Right renal cortex interstitium (tissue), 3 donors: Measurements from ENCODE around the gene STK24. TPM values are rescaled to one million over a fixed set of nuclear protein-coding genes. Genes with fewer than 3 reads are reported as not detected.
"Not testable (repeated sequence)": the region's sequence is repeated elsewhere in the genome, so short reads cannot be mapped to it uniquely, and the experiment has no call there.

ENCODE experiments used
- DNase-seq, 3 donors: peaks; one replicate each; pipeline ENCODE4 v3.0.0-alpha.2; 2013; ENCODE audit warnings: low read depth in 3 of 3, low spot score in 2 of 3
- polyA plus RNA-seq, 3 donors: library from polyadenylated mRNA; unstranded; fragments of 120-200 nt; gene quantifications; one replicate each; pipeline ENCODE4 v1.2.1, GENCODE V29; 2013; ENCODE audit not compliant: insufficient read length in 3 of 3

Gene STK24
- polyA plus RNA-seq, 3 donors: 114 to 117 (median 116) TPM

DNA sequence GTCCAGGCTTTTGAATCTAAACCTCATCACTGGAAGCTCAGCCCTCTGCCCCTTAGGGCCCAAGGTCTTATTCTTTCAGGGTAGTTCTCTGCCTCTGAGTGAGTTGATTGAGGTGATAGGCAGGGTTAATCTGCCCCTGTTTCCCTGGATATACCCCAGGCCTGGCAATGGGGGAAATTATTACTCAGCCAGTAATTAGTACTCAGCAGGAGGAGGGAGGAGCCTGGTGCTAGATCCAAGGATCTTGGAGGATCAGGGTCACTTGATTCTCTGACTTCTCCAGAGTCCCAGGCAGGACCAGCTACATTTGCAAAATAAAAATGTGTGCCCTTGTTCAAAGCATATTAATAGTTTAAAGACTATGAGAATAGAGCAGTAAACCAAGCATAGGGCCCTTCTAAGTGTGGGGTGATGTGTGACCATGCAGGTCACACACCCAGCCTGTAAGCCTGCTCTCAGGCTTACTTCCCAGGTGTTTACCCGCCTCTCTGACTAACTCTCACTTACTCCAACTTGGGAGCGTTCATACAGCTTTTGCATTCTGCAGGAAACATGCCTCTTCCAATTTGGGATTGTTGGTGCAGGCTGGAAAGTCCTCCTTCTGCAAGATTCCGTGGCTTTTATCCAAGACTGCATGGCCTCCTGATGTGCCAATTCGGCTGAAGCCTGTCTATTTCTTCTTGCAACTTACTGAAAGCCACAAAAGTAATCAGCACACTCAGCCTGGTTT is 7.9 kb upstream of the STK24 start:
- DNase-seq: no peak

DNA sequence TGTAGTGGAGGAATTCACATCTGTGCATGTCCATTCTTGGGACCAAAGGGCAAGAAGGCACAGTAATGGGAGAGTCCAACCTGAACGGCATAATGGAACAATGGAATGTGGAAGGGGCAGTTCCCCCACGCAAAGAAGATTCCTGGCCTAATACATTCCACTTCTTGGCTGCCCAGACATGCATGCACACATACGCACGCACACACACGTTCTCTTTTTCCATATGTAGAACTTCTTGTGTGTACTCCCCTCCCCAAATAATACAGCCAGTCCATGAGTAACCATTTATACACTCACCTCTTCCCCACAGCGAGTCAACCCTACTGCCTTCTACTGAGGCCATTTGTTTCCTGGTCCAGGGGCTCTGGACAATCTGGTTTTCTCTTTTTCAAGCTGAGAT is 6.0 kb upstream of the STK24 start:
- no peak for DNase-seq

DNA sequence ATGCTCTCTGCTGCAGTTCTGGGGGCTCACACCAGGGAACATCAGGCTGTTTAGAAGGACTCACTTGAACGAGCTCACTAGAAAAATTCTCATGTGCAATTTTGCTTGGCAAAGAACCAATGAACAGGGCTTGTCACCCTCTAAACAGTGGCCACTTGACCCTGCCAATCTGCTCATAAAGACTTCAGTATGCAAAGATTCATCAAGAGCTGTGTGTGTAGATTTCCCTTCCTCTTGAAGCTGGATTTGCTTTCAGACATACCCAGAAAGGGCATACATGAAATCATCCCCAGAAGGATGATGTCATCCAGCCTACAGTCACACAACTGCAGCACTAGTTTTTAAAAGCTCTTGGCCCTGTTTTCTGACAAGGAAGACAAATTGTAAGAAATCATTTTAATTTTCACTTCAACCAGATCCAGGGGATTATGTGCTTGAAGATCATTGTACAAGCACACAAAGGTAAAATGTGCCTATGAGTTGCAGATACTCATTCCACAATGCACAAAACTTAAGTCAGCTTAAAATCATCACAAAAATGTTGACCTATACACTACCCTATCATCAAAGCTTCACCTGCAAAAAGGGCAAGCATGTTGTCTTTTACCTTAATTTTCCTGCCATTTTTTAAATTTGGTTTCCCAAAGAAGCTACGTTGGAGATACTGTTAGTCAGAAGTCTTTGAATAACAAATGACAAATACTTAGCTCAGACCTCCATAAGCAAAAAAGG is 5.2 kb upstream of the STK24 start:
- DNase-seq: no peak

DNA sequence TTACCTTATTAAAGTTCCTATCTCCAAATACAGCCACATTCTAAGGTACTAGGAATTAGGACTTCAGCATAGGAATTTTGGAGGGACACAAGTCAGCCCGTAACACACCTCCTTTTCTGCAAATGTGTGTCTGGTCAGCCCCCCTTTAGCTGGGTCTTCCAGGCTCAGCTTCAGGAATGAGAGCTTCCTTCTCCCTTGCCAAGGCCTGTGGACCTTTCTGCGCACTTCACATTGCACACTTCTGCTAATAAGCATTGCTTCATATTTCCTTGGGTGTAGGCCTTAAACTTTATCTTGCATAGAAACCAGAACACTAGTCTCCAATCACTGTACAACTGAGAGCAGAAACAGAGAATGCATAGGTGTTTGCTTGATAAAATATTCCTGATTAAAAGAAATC is 4.5 kb upstream of the STK24 start:
- DNase-seq: no peak

DNA sequence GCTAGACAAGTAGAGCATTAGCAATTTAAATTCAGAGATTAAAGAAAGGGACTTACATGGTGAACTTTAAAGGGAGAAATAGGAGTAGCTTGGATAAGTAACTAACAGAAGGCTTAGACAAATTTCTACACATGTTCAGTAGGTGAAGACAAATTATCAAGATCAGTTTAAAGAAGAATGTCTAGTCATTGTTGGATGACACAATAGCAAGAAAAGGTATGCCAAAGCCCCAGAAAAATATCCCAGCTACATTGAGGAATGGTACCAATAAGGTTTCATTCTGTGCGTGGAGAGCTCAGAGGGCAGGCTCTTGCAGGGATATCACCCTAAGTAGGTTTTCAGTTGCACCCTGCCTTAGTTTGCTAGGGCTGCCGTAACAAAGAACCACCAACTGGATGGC is 3.5 kb upstream of the STK24 start:
- DNase-seq: no peak

DNA sequence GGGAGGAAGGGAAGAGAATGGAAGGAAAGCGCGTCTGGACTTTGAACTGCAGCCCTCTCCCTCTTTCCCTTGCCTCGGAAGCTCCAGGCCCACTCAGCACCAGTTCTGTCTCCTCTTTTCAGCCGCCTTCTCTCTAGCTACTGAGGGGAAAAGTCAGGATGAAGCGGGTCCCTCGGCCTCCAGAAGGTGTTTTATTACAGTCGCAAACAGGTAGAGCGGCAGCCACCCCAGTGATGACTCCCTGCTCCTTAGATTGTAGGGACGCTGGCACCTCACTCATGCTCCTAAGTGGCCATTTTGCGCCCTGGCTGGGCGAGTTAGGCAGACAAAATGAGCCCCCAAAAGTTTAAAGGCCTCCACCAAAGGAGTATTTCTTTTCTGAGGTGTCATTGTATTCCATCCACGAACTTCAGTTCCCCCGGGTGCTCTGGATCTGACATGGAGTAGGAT is 954 bp upstream of the STK24 start:
- DNase-seq: no peak

DNA sequence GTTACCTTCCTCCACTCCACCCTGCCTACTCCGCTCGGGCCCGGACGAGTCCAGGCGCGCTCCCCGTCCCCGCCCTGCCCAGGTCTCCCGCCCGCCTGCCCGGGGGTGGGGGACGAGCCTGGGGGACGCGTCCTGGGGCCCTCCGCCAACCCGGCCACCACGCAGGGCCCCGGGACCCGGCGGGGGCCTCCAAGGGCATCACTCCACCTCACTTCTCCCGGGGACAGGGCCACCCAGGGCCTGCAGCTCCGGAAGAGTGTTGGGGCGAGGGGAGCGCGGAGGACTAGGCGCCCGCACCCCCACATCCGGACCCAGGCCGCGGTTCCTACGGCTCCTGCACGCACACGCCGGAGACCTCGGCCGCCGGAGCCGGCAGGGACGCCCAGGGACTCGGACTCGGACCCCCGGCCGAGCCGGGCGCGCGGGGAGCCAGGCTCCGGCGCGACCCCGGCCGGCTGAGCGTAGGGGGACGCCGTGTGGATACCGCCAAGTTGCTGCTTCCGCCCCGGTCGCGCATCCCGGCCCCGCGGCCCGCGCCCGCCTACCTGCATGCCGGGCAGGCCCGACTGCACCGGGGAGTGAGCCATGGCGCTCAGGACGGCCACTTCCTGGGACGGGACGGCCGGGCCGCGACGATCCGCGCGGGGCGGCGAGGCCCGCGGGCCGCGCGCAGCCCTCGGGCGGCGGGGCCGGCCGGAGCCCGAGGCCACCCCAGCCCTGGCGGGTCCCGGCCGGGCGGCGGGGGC is 534 bp downstream of the STK24 start:
- DNase-seq: no peak

DNA sequence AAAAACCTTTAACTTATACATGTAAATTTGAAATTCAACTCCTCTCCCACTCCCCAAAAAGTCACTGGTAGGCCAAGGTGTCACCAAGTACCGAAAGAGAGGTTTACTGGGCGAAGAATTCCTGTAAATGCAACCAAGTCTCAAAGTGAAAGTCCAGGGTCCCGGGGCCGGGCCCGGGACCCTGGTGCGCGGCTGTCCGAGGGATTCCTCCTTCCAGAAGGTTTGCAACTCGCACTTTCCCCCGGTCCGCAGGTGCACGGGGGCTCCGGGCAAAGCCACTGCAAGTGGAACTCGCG is 1.1 kb downstream of the STK24 start:
- DNase-seq: no peak

DNA sequence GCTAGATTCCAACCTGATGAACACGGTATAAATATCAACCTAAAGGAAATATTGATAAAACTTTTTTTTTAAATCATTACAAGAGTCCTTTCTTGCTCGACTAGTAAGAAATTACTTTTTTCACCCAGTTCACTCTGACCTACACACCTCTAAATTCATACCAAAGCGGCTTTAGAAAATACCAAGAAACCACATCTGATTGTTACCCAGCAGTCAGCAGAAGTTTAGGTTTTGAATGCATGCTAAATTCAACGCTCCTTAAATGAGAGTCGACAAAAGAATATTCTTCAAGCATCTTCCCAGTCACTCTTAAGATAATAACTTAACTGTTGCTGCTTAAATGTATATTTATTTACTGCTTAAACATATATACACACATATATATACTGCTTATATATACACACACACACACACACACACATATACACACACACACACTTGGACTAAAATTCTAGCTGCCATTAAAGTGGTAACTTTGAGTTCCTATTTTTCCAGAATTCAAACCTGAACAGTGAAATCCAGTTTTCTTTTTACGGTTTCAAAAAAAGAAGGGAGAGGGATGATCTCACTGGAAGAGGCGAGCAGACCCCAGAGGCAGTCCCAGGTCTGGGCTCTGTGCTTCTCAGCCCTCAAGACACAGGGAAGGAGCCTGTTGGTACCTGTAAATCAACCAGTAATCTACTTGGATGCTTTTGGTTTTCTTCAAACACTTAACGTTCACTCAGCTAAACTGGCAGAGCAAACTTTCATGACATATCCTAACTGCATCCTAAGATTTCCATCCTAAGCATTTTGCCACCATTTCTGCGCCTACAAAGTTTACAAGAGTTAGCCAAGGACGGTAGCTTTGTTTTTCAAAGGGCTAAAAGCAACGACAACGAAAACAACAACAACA is 1.7 kb downstream of the STK24 start:
- no peak for DNase-seq

DNA sequence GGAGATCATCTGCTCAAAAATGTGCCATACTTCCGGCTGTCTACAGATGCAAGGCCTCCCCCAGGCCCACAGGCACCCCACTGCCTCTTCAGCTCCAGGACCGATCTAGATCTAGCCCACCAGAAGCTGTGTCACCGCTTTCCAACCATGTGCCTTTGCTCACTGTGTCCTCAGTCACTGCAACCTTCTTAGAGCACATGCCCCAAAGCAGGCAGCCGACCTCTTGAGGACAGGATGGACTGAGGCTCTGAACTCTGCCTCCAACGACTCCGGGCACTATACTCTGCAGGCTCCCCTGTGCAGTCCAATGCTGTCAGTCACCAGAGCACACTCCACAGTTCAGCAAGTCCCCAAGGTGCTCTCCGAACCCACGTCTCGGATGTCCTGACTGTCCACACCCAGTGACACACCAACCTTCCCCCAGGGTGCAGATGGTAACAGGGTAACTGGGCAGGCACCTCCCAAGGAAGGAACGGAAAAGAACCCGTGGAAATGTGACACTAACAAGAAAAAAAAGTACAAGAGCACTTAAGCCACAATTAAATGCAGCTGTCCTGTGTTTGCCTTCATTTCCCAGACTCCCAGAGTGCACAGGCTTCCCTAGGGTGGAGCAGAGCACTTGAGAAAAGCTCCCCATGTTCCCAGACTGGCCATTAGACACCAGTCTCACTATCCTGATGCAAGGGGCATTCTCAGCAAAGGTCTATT is 4.8 kb downstream of the STK24 start:
- DNase-seq: no peak

DNA sequence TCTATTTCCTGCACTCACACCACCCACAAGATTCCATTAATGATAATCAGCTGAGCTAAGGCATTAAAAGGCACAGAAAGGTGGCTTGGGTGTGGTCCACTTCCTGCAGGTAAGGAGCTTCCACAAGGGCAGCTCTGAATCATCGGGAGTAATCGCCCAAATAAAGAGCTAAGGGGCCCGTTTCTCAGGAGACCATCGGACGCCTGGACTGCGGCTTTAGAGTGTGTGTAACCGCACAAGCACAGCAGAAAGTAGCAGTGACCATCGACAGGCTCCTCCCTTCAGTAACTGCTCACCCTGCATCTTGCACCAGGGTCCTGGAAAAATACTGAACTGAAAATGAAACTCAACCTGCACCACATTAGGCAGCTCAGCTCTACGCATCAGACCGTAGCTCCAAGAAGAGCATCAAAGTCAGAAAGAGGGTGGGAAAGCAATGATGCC is 6.0 kb downstream of the STK24 start:
- no peak for DNase-seq

DNA sequence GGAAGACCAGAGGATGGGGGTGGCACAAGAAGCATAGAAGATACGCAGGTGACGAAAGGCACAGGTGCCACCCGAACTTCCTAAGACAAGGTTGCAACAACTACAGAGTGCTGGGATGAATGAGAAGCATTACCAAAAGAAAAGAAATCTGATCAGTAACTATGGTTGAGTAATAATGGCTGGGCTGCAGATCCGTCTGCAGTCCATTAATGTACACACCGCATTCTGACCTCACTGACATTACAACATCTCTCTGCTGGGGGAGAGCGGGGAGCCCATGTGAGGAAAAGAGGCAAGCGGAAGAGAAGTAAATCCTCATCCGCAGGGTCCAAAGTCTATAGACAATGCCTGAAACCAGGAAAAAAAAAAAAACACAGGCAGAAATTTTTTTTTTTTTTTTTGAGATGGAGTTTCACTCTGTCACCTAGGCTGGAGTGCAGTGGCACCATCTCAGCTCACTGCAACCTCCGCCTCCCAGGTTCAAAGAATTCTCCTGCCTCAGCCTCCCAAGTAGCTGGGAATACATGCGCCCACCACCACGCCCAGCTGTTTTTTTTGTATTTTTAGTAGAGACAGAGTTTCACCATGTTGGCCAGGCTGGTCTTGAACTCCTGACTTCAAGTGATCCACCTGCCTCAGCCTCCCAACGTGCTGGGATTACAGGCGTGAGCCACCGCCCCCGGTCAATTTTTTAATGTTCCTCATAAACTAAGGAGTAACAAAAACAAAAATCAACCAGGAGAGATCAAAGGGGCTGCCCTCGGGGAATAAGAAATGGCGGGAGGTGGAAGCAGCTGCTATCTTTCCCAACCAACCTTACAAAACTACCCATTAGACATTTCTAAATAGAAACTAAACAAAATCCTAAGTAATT is 7.2 kb downstream of the STK24 start:
- DNase-seq: not testable (repeated sequence)

DNA sequence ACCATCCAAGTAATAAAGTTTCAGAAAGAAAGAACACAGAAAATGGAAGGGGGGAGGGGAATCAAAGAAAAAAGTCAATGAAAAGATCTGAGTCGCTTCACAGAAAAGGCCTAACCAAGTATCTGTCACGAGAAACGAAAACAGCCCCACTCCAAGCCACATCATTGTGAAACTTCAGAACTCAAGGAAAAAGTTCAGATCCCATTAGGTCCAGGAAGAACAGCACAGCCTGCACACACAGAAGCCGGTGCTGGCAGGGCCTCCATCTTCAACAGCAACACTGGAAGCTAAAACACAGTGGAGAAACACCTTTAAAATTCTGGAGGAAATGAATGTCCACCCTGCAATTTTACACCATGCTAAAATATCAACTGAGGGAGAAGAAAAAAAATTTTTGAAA is 8.0 kb downstream of the STK24 start:
- no peak for DNase-seq

DNA sequence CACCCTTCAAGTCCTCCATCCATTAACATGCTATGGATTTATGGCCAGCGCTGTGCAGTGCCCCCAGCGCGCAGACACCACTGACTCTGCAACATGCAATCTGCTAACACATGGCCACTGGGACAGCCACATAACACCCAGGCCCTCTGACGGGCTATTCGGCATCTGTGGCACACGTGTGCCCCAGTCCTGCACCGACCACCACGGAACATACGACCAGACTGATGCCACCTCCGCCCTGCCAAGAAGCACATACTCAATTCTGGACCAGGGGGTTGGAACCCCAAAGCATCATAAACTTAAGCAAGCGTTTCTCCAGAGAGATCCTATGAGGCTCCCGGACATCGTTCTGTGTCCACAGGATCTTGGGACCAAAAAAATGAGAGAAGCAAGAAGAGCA is 9.8 kb downstream of the STK24 start:
- no peak for DNase-seq

DNA sequence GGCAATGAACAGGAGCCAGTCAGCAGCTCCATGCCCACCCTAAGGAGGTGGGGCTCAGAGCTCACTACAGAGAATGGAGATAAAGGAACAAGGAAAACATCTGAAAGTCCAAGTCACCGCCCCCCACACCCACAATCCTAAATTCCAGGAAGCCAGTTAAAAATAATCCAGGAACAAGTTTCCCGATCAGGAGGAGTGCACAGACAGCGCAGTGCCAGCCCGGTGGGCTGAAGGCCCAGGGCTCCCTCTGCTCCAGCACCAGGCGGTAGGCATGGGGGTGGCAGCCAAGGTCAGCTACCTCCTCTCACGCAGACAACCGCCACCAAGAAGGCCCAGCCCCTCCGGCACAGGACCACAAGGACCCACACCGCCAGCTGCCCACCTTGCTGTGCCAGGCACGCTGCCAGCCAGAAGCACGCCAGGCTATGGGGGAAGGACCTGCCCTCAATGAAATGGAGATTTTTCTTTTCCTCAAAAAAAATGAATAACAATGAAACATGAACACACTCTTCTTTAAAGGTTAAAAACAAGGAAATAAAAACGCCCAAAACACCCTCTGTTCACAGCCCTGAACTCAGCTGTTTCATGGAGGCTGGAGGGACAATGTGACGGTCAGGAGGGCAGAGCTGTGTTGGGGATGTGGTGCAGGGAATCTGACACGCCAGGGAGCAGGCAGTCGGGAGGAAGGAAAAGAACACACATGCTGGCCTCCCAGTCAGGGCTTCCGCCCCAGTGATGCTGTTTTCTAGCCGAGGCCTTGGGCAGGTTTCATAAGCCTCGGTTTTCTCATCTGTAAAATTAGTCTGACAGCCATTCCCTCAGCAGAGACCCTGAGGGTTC is 11.0 kb downstream of the STK24 start:
- DNase-seq: no peak

DNA sequence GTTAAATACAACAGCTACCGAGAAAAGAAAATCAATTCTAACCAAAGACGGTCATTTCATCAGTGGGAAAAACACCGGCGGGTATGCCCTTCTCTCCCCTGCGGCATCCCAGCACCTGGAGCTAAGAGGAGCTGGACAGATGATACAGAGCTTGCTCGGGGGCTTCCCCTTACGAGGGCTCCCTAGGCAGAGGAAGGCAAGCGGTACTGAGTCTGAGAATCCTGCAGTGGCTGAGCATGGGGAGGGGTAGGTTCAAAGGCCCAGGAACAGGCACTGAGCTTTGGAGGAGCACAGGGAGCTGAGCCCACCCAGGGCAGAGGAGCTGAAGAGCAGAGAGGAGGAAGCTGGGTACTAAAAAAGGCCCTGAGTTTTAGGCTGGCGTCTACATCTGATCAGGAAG is 12.7 kb downstream of the STK24 start:
- no peak for DNase-seq

DNA sequence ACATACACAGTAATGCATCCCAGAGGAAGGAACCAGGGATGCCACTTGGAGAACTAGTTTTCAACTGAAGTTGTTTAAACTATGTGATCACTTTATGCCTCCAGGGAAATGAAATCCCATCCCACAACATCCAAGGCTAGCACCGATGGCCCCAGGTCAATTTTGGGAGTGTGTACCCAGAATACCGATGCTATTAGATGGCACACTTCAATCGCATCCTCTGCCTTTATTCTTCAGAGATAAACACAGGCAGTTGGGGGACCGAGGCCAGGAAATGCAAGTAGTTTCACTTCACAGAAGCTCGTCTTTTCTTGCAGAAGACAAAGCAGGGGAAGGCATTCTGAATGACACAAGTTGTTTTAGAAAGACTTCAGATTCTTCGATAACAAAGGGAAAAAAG is 13.8 kb downstream of the STK24 start:
- DNase-seq: no peak

DNA sequence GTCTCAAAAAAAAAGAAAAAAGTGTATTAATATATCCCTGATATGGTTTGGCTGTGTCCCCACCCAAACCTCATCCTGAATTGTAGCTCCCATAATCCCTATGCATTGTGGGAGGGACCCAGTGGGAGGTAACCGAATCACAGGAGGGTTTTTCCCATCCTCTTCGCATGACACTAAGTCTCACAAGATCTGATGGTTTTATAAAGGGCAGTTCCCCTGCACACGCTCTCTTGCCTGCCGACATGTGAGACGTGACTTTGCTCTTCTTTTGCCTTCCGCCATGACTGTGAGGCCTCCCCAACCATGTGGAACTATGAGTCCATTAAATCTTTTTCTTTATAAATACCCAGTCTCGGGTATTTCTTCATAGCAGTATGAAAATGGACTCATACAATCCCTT is 17.7 kb downstream of the STK24 start:
- DNase-seq: no peak
